Smooth muscle cell (in vitro differentiated cells): ENCODE results near the gene TADA3. TPM values are rescaled to one million over a fixed set of nuclear protein-coding genes. Genes with fewer than 3 reads are reported as not detected.

Experiments used
- DNase-seq: peaks from one replicate; lab custom pipeline; 2025; ENCODE audit not compliant: unreplicated experiment; lab: John Stamatoyannopoulos, UW
- H2AFZ ChIP-seq: fragments of 200-600 bp; sonication (generic); 2 replicates; pipeline ENCODE4 v1.6.0; 2016; ENCODE audit warnings: antibody characterized with exemption, low read depth, mild to moderate bottlenecking
- H3F3A ChIP-seq: fragments of 200-600 bp; sonication (generic); 2 replicates; pipeline ENCODE4 v1.6.0; 2017; ENCODE audit warnings: antibody characterized with exemption, low read depth
- H3K27ac ChIP-seq: fragments of 200-600 bp; sonication (generic); 2 replicates; pipeline ENCODE4 v1.5.1; 2016; ENCODE audit warnings: low read depth, mild to moderate bottlenecking
- H3K27me3 ChIP-seq: fragments of 200-600 bp; sonication (generic); 2 replicates; pipeline ENCODE4 v1.6.1; 2016; ENCODE audit warnings: low read depth, mild to moderate bottlenecking
- H3K36me3 ChIP-seq: fragments of 200-600 bp; sonication (generic); 2 replicates; pipeline ENCODE4 v1.5.1; 2016; ENCODE audit warnings: low read depth
- H3K4me1 ChIP-seq: fragments of 200-600 bp; sonication (generic); 2 replicates; pipeline ENCODE4 v1.5.1; 2016; ENCODE audit warnings: low read depth
- H3K4me2 ChIP-seq: fragments of 200-600 bp; sonication (generic); 2 replicates; pipeline ENCODE4 v1.6.0; 2016; ENCODE audit warnings: mild to moderate bottlenecking
- H3K4me3 ChIP-seq: fragments of 200-600 bp; sonication (generic); 2 replicates; pipeline ENCODE4 v1.5.1; 2016; ENCODE audit warnings: mild to moderate bottlenecking
- H3K79me2 ChIP-seq: fragments of 200-600 bp; sonication (generic); 2 replicates; pipeline ENCODE4 v1.6.0; 2016; ENCODE audit warnings: low read depth, mild to moderate bottlenecking
- H3K9ac ChIP-seq: fragments of 200-600 bp; sonication (generic); 2 replicates; pipeline ENCODE4 v1.6.0; 2016; ENCODE audit warnings: low read depth
- H3K9me3 ChIP-seq: fragments of 200-600 bp; sonication (generic); replicated peaks from 2 replicates; pipeline ENCODE4 v1.5.1; 2016; ENCODE audit warnings: low read depth
- H4K20me1 ChIP-seq: fragments of 200-600 bp; sonication (generic); 2 replicates; pipeline ENCODE4 v1.6.0; 2016; ENCODE audit warnings: low read depth
- WGBS: methylation state at CpG from one replicate; pipeline ENCODE4 v1.1.7; 2016; ENCODE audit warnings: low lambda C conversion rate; 5-methylcytosine and 5-hydroxymethylcytosine counted together
- polyA plus RNA-seq: library from polyadenylated mRNA; unstranded; fragments of >200 nt; fragmentation: Nextera tagmentation; extraction: Ambion mirVana; gene quantifications from 2 replicates; pipeline ENCODE4 v1.2.1, GENCODE V29; 2016
- total RNA-seq: library from RNA; depleted of rRNA; stranded (reverse); fragments of >200 nt; gene quantifications from 2 replicates; pipeline ENCODE4 v1.2.3, GENCODE V29; 2014
- TF ChIP-seq, protein P1 (sequence below): fragments of 200-600 bp; sonication (generic); IDR thresholded peaks from 2 replicates; pipeline ENCODE4 v1.5.1; 2017; ENCODE audit warnings: borderline replicate concordance, mild to moderate bottlenecking, antibody characterized with exemption; ENCODE audit not compliant: insufficient read depth, poor library complexity, severe bottlenecking

Gene TADA3
- total and polyA plus RNA-seq, 2 experiments from 2014 or later = 51.8 to 79.6 TPM

DNA sequence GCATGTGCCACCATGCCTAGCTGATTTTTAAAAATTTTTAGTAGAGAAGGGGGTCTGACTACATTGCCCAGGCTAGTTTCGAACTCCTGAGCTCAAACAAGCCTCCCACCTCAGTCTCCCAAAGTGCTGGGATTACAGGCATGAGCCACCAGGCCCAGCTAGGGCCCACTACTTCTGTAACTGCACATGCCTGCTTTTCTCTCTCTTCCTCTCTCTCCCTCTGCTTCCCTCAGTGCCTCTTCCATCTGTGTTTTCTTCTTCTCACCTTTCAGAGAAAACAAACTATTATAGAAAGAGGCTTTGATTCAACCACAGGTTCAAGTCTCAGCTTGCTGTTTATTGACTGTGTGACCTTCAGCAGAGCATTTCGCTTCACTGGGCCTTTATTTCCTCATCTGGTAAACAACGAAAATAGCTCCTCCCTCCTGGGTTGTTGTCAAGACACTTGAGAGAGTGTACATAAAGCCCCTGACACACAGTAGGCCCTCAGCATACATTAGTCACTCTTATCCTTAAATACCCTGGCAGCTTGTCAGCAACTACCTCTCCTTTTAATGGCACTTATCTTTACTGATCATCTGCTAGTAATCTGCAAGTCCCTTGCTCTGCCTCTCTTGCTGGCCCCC, 10.2 kb downstream of the TADA3 start:
- H3K79me2 ChIP-seq = no peaks in the 10 kb centered on the region
- H3K27ac ChIP-seq = no peak overlapping the region
- no peaks in the 10 kb centered on the region for H3K4me1 ChIP-seq
- no peak for DNase-seq
- TF ChIP-seq, protein P1, sequence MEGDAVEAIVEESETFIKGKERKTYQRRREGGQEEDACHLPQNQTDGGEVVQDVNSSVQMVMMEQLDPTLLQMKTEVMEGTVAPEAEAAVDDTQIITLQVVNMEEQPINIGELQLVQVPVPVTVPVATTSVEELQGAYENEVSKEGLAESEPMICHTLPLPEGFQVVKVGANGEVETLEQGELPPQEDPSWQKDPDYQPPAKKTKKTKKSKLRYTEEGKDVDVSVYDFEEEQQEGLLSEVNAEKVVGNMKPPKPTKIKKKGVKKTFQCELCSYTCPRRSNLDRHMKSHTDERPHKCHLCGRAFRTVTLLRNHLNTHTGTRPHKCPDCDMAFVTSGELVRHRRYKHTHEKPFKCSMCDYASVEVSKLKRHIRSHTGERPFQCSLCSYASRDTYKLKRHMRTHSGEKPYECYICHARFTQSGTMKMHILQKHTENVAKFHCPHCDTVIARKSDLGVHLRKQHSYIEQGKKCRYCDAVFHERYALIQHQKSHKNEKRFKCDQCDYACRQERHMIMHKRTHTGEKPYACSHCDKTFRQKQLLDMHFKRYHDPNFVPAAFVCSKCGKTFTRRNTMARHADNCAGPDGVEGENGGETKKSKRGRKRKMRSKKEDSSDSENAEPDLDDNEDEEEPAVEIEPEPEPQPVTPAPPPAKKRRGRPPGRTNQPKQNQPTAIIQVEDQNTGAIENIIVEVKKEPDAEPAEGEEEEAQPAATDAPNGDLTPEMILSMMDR = no peak
- no peak overlapping the region for H3K9ac ChIP-seq
- H3K4me2 ChIP-seq = no peak overlapping the region
- no peaks in the 10 kb centered on the region for H3K9me3 ChIP-seq
- WGBS = 82% methylated on average over 3 of the region's 3 CpGs
- H3K4me3 ChIP-seq = no peak overlapping the region
- no peaks in the 10 kb centered on the region for H3F3A ChIP-seq
- no peaks in the 10 kb centered on the region for H3K27me3 ChIP-seq
- H2AFZ ChIP-seq = no peak overlapping the region
- H4K20me1 ChIP-seq = peaks cover 7% of the 10 kb centered on the region
- H3K36me3 ChIP-seq = peaks cover 2% of the 10 kb centered on the region

DNA sequence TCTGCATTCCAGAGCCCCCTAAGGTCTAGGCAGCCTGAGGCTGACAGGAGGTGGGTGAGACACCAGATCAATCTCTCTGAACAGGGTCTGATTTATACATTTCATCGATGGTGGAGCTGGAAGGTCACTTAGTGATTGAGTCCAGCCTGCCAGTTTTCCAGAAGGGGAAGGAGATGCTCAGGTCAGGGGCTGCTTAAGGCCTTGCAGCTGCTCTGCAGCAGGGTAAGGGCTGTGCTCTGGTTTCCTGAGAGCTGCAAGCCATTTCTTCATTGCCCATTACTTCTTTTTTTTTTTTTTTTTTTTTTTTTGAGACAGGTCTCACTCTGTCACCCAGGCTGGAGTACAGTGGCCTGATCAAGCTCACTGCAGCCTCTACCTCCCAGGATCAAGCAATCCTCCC, 10.7 kb downstream of the TADA3 start:
- no peak overlapping the region for H3K27ac ChIP-seq
- no peaks in the 10 kb centered on the region for H3K27me3 ChIP-seq
- H3K9me3 ChIP-seq = no peaks in the 10 kb centered on the region
- no peak overlapping the region for H3K4me3 ChIP-seq
- DNase-seq = no peak
- H2AFZ ChIP-seq = no peak overlapping the region
- H3K4me2 ChIP-seq = no peak overlapping the region
- H3K4me1 ChIP-seq = no peaks in the 10 kb centered on the region
- H4K20me1 ChIP-seq = peaks cover 7% of the 10 kb centered on the region
- H3K79me2 ChIP-seq = no peaks in the 10 kb centered on the region
- H3K36me3 ChIP-seq = peaks cover 2% of the 10 kb centered on the region
- H3F3A ChIP-seq = no peaks in the 10 kb centered on the region
- H3K9ac ChIP-seq = no peak overlapping the region
- TF ChIP-seq, protein P1 = no peak
- 94% methylated on average over 1 of the region's 1 CpG for WGBS

DNA sequence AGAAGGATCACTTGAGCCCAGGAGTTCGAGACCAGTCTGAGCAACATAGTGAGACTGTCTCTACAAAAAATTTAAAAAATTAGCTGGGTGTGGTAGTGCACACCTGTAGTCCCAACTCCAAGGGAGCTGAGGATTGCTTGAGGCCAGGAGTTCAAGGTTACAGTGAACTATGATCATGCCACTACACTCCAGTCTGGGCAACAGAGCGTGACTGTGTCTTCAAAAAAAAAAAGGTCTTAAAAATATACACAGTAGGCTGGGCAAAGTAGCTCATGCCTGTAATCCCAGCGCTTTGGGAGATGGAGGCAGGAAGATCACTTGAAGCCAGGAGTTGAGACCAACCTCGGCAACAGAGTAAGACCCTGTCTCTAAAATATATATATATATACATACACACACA, 11.4 kb downstream of the TADA3 start:
- peaks cover 7% of the 10 kb centered on the region for H4K20me1 ChIP-seq
- WGBS = 98% methylated on average over 4 of the region's 4 CpGs
- no peak overlapping the region for H3K9ac ChIP-seq
- TF ChIP-seq, protein P1 = no peak
- no peak overlapping the region for H3K4me2 ChIP-seq
- H3K9me3 ChIP-seq = no peaks in the 10 kb centered on the region
- H3K4me3 ChIP-seq = no peak overlapping the region
- no peaks in the 10 kb centered on the region for H3F3A ChIP-seq
- H3K27me3 ChIP-seq = no peaks in the 10 kb centered on the region
- no peaks in the 10 kb centered on the region for H3K36me3 ChIP-seq
- no peak overlapping the region for H3K27ac ChIP-seq
- no peak overlapping the region for H2AFZ ChIP-seq
- H3K79me2 ChIP-seq = no peaks in the 10 kb centered on the region
- no peaks in the 10 kb centered on the region for H3K4me1 ChIP-seq
- no peak for DNase-seq

DNA sequence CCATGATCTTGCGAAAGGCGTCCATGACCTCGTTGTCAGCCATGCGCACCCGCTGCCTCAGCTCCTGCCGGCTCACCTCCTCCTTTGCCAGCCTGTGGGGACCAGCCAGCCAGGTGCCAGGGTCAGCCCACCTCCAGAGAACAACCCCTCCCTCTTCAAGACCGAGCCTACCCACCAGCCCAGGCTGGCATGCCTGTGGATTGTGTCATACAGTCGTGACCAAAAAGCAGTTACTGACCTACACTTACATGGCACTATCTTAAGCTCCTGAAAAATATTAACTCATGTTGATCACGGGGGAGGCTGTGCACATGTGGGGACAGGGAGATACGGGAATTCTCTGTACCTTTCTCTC, 11.8 kb downstream of the TADA3 start:
- Histone ChIP-seq H3K4me2 (no peak overlapping the region), H4K20me1 (peaks cover 7% of the 10 kb centered on the region), H3K4me1 (no peaks in the 10 kb centered on the region), H2AFZ (no peak overlapping the region), H3K9ac (no peak overlapping the region), H3K79me2 (no peaks in the 10 kb centered on the region), H3K27me3 (no peaks in the 10 kb centered on the region), H3K9me3 (no peaks in the 10 kb centered on the region), H3K36me3 (no peaks in the 10 kb centered on the region), H3K4me3 (no peak overlapping the region), H3F3A (no peaks in the 10 kb centered on the region), H3K27ac (no peak overlapping the region)
- TF ChIP-seq, protein P1 = no peak
- no peak for DNase-seq
- WGBS = 91% methylated on average over 10 of the region's 10 CpGs
